Fibroblast of pulmonary artery (primary cell): Measurements from ENCODE around the gene TSHZ2.

ENCODE experiments used
- DNase-seq: peaks from one replicate; pipeline ENCODE4 v3.0.0-alpha.2; 2010; ENCODE audit warnings: low read depth
- H3K4me3 ChIP-seq: replicated peaks from 2 replicates; pipeline ENCODE4 v1.5.1; 2011; ENCODE audit warnings: low read depth, mild to moderate bottlenecking, control low read depth, low read length, moderate library complexity
- TF ChIP-seq, protein P1 (sequence below): IDR thresholded peaks from 2 replicates; pipeline ENCODE4 v1.5.1; 2011; ENCODE audit warnings: mild to moderate bottlenecking, control low read depth, low read length, inconsistent platforms; ENCODE audit errors: missing control alignments

The TSHZ2 gene

GRCh38 chr20:53245574-53245973 lies 273.4 kb downstream of the TSHZ2 start:
- TF ChIP-seq, protein P1, sequence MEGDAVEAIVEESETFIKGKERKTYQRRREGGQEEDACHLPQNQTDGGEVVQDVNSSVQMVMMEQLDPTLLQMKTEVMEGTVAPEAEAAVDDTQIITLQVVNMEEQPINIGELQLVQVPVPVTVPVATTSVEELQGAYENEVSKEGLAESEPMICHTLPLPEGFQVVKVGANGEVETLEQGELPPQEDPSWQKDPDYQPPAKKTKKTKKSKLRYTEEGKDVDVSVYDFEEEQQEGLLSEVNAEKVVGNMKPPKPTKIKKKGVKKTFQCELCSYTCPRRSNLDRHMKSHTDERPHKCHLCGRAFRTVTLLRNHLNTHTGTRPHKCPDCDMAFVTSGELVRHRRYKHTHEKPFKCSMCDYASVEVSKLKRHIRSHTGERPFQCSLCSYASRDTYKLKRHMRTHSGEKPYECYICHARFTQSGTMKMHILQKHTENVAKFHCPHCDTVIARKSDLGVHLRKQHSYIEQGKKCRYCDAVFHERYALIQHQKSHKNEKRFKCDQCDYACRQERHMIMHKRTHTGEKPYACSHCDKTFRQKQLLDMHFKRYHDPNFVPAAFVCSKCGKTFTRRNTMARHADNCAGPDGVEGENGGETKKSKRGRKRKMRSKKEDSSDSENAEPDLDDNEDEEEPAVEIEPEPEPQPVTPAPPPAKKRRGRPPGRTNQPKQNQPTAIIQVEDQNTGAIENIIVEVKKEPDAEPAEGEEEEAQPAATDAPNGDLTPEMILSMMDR, result no peak
- no peak for DNase-seq
- H3K4me3 ChIP-seq, result no peak overlapping the region

DNA sequence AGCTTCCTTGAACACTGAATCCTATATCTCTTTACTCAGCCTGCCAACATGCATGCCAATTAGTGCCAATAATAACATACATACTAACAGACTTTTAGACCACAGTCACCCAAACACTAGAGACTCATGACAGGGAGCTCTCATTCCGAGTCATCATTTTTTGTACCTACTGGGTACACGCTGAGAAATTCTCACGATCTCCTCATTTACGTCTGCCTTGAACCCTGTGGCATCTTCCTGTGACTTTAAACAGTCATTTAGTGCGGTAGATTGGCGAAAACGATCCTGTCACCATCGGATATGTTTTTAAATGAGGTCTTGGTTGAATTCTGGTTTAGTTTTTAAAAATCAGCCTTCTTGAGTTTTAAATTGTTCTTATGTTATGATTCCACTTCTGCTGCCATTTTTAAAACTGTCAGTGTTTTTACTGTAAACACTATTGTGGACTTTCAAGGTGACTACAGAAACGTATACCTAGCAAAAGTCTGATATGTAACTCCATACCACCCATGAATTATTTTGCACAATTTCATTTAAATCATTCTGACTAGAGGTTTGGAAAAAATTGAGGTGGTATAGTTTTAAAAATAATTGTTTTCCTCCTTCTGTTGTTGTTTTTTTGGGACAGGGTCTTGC lies 275.4 kb downstream of the TSHZ2 start:
- H3K4me3 ChIP-seq, result no peak overlapping the region
- no peak for DNase-seq
- TF ChIP-seq, protein P1, result no peak

DNA sequence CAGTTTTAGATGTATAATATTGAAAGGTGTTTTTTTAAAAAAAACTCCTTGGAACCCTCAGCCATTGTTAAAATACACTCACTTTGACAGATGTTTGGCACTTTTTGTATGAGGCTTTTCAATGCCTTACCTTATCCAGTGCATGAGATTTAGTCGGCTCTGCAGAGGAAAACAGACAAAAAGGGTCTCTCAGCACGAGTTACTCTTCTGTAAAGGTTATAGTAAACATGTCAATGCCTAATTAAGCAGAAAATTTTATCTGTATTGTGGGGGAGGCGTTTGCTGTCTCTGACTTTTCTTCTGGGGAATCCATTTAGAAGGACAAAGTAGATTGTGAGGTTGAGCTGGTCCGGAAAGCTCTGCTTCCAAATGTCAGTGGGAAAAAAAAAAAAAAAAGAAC lies 278.3 kb downstream of the TSHZ2 start:
- TF ChIP-seq, protein P1, result no peak
- DNase-seq, result no peak
- no peak overlapping the region for H3K4me3 ChIP-seq

DNA sequence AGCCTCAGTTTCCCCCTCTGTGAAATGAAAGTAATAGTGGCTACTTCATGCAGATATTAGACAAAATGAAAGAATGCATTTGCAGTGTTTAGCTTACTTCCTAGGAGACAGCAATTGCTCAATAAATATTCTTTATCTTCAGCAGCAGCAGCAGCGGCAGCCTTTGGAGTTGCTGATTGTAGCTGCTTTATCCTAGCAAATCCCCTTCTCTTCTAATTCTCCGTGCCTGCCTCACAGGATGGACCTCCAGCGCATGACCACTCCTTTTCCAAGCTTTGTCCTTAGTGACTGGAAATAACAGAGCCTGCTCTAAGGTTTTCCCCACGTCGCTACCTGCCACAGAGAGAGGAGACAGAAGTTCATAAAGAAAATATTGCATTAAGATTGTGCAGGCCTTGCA lies 279.8 kb downstream of the TSHZ2 start:
- TF ChIP-seq, protein P1, result no peak
- no peak overlapping the region for H3K4me3 ChIP-seq

DNA sequence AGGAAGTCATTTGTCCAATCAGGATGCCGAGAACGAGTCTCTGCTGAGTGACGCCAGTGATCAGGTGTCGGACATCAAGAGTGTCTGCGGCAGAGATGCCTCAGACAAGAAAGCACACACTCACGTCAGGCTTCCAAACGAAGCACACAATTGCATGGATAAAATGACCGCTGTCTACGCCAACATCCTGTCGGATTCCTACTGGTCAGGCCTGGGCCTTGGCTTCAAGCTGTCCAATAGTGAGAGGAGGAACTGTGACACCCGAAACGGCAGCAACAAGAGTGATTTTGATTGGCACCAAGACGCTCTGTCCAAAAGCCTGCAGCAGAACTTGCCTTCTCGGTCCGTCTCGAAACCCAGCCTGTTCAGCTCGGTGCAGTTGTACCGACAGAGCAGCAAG lies 281.5 kb downstream of the TSHZ2 start:
- DNase-seq, result no peak
- TF ChIP-seq, protein P1, result no peak
- no peak overlapping the region for H3K4me3 ChIP-seq

More for the DNA sequence above, 279.8 kb downstream of the TSHZ2 start:
- no peak for DNase-seq

GRCh38 chr20:53255102-53255710 lies 283.0 kb downstream of the TSHZ2 start:
- H3K4me3 ChIP-seq, result no peak overlapping the region
- TF ChIP-seq, protein P1, result no peak
- no peak for DNase-seq

DNA sequence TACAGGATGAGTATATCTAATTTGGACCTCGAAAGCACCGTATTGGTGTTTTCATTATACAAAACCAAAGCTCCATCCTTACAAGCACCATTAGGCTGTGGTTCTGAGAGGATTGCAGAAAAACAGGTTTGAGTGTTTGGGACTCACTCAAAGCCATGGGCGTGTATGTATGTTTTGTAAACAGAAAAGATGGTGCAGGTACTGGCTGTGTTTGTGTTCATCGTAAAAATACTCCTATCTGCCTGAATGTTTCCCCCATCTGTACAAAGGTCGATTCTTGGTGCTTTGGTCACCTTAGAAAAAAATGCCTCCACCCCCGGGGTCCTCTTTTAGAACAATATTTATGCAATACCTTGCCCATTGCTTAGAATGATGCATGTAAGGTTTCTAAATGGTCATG lies 286.6 kb downstream of the TSHZ2 start:
- H3K4me3 ChIP-seq, result no peak overlapping the region
- no peak for DNase-seq
- TF ChIP-seq, protein P1, result no peak
